Mammary epithelial cell (primary cell): Measurements from ENCODE around the gene CAMTA1.

Source experiments
- EZH2 ChIP-seq: IDR thresholded peaks from 2 replicates; pipeline ENCODE4 v1.6.1; 2012; ENCODE audit warnings: low read length, inconsistent platforms, borderline replicate concordance
- TF ChIP-seq, protein P1 (sequence below), 2 donors: IDR thresholded peaks in 1 of 2; conservative IDR thresholded peaks in 1 of 2; 2 replicates each; pipeline ENCODE4 v1.5.1; 2011 to 2012; ENCODE audit warnings: inconsistent platforms in 2 of 2, low read length in 2 of 2, mild to moderate bottlenecking in 2 of 2, control low read depth in 1 of 2, low read depth in 1 of 2; ENCODE audit not compliant: insufficient read depth in 1 of 2; ENCODE audit errors: extremely low read depth in 1 of 2

DNA sequence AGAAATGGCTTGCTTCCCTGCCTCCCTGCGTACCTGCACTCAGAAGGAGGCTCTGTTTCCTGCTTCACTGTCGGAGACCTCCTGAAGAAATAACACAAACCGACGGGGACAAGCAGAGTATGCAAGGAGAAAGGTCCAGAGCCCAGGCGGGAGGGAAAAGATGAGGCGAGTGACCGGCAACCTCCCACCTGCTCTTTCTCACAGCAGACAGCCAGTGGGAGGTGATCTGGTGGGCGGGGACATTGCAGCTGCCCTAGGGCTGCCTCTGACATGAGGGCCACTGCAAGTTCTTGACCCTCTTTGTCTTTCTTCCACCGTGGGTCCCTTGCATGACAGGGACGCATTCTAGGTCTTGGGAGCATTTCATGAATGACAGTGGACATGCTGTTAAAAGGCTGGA is 368.2 kb downstream of the CAMTA1 start:
- TF ChIP-seq, protein P1, sequence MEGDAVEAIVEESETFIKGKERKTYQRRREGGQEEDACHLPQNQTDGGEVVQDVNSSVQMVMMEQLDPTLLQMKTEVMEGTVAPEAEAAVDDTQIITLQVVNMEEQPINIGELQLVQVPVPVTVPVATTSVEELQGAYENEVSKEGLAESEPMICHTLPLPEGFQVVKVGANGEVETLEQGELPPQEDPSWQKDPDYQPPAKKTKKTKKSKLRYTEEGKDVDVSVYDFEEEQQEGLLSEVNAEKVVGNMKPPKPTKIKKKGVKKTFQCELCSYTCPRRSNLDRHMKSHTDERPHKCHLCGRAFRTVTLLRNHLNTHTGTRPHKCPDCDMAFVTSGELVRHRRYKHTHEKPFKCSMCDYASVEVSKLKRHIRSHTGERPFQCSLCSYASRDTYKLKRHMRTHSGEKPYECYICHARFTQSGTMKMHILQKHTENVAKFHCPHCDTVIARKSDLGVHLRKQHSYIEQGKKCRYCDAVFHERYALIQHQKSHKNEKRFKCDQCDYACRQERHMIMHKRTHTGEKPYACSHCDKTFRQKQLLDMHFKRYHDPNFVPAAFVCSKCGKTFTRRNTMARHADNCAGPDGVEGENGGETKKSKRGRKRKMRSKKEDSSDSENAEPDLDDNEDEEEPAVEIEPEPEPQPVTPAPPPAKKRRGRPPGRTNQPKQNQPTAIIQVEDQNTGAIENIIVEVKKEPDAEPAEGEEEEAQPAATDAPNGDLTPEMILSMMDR (conservative IDR thresholded peaks at IDR 0.05 in 1 of 2, IDR thresholded peaks at IDR 0.05 in 1 of 2; ENCODE audit: extremely low read depth in 1 of 2, insufficient read depth in 1 of 2, low read depth in 1 of 2, low read length in 2 of 2) = no peak
- TF ChIP-seq EZH2 = no peak
